PC-3 (cell line): ENCODE data around the gene SIDT1. TPM values are rescaled to one million over a fixed set of nuclear protein-coding genes. Genes with fewer than 3 reads are reported as not detected.
A peak's percentile ranks its signal among the peaks of the same experiment; 100 is the strongest.

ENCODE experiments used
- ATAC-seq: fragments of 200-7000 bp; cut with Tn5 transposase; 2 replicates; pipeline ENCODE4 v1.9.1; 2020; ENCODE audit warnings: mild to moderate bottlenecking, moderate library complexity
- BruUV-seq: library from RNA; stranded (reverse); fragments of 400-500 nt; replicated peaks from 2 replicates; lab custom pipeline; 2021; lab: Mats Ljungman, UMichigan
- CTCF ChIA-PET: fragments of 300-600 bp; sonication (Branson Sonifier 250); formaldehyde crosslinking; loops from one replicate; lab custom pipeline; 2022; ENCODE audit warnings: antibody characterized with exemption; lab: Charles Lee
- POLR2A ChIA-PET: fragments of 300-600 bp; sonication (Branson Sonifier 250); formaldehyde crosslinking; loops from one replicate; lab custom pipeline; 2022; ENCODE audit warnings: antibody characterized with exemption; ENCODE audit not compliant: unreplicated experiment; lab: Charles Lee
- DNase-seq: peaks from one replicate; pipeline ENCODE4 v3.0.0-alpha.2; 2015
- H2AFZ ChIP-seq: fragments of 300-600 bp; sonication (generic); 2 replicates; pipeline ENCODE4 v1.6.0; 2016; ENCODE audit warnings: antibody characterized with exemption, low read length
- H3F3A ChIP-seq: fragments of 300-600 bp; sonication (generic); one replicate; pipeline ENCODE4 v1.6.0; 2017; ENCODE audit warnings: antibody characterized with exemption, low read length, control low read depth, mild to moderate bottlenecking; ENCODE audit not compliant: unreplicated experiment
- H3K27ac ChIP-seq: fragments of 300-600 bp; sonication (generic); 2 replicates; pipeline ENCODE4 v1.5.1; 2016; ENCODE audit warnings: mild to moderate bottlenecking, low read length
- H3K27me3 ChIP-seq: fragments of 300-600 bp; sonication (generic); 2 replicates; pipeline ENCODE4 v1.6.1; 2016; ENCODE audit warnings: low read length, mixed read lengths
- H3K36me3 ChIP-seq: fragments of 300-600 bp; sonication (generic); 2 replicates; pipeline ENCODE4 v1.6.1; 2016; ENCODE audit warnings: low read depth, mixed run types, low read length, mixed read lengths
- H3K4me1 ChIP-seq: fragments of 300-600 bp; sonication (generic); 2 replicates; pipeline ENCODE4 v1.5.1; 2016; ENCODE audit warnings: low read length; ENCODE audit not compliant: insufficient read depth
- H3K4me2 ChIP-seq: fragments of 300-600 bp; sonication (generic); 2 replicates; pipeline ENCODE4 v1.6.0; 2016; ENCODE audit warnings: low read length
- H3K4me3 ChIP-seq: fragments of 300-600 bp; sonication (generic); 2 replicates; pipeline ENCODE4 v1.5.1; 2016; ENCODE audit warnings: mild to moderate bottlenecking, low read length, mixed read lengths
- H3K79me2 ChIP-seq: fragments of 300-600 bp; sonication (generic); 2 replicates; pipeline ENCODE4 v1.6.1; 2017; ENCODE audit warnings: low read length, mixed read lengths
- H3K9ac ChIP-seq: fragments of 300-600 bp; sonication (generic); 2 replicates; pipeline ENCODE4 v1.6.0; 2016; ENCODE audit warnings: mild to moderate bottlenecking, low read length
- H3K9me2 ChIP-seq: fragments of 300-600 bp; sonication (generic); replicated peaks from 2 replicates; pipeline ENCODE4 v1.6.1; 2016; ENCODE audit warnings: mixed run types, low read length, mixed read lengths
- H3K9me3 ChIP-seq: fragments of 300-600 bp; sonication (generic); 2 replicates; pipeline ENCODE4 v1.6.1; 2016; ENCODE audit warnings: low read length, mixed read lengths
- H4K20me1 ChIP-seq: fragments of 300-600 bp; sonication (generic); 2 replicates; pipeline ENCODE4 v1.6.1; 2016; ENCODE audit warnings: low read length, mixed read lengths
- CTCF ChIP-seq: fragments of 300-600 bp; sonication (generic); conservative IDR thresholded peaks from 2 replicates; pipeline ENCODE4 v1.5.1; 2017; ENCODE audit warnings: antibody characterized with exemption, low read depth, mild to moderate bottlenecking, low read length
- EZH2 ChIP-seq: fragments of 300-600 bp; sonication (generic); IDR thresholded peaks from one replicate; pipeline ENCODE4 v1.6.1; 2017; ENCODE audit warnings: antibody characterized with exemption, mild to moderate bottlenecking, low read length; ENCODE audit not compliant: unreplicated experiment
- EZH2phosphoT487 ChIP-seq: fragments of 300-600 bp; sonication (generic); IDR thresholded peaks from 2 replicates; pipeline ENCODE4 v1.6.1; 2018; ENCODE audit warnings: mild to moderate bottlenecking, antibody characterized with exemption, low read length, borderline replicate concordance
- intact Hi-C: fragments of 100-400 bp; cut with micrococcal nuclease; formaldehyde crosslinking; loops from 2 replicates; pipeline ENCODE4 v1.9.0; 2023
- total RNA-seq: library from RNA; depleted of rRNA; stranded (reverse); fragments of >200 nt; gene quantifications from 2 replicates; pipeline ENCODE4 v1.2.3, GENCODE V29; 2014

SIDT1 gene
- total RNA-seq, 1 experiment from 2014 or later: 14.1 TPM

- Histone ChIP-seq H3K4me1 (no peaks in the 10 kb centered on the region), H3K27me3 (no peaks in the 10 kb centered on the region), H4K20me1 (no peaks in the 10 kb centered on the region), H3F3A (no peaks in the 10 kb centered on the region), H3K36me3 (no peaks in the 10 kb centered on the region), H3K9me2 (no peaks in the 10 kb centered on the region), H2AFZ (no peak overlapping the region), H3K4me3 (no peak overlapping the region), H3K27ac (no peak overlapping the region), H3K4me2 (no peak overlapping the region), H3K9me3 (no peaks in the 10 kb centered on the region), H3K9ac (no peak overlapping the region), H3K79me2 (no peaks in the 10 kb centered on the region)
- no peak for TF ChIP-seq EZH2
- TF ChIP-seq CTCF: no peak
- no peak for TF ChIP-seq EZH2phosphoT487
- no TSS peak for BruUV-seq
- ChIA-PET CTCF (no interaction called here), POLR2A (no interaction called here)
- no peak for ATAC-seq
- intact Hi-C loops: no loop called here
- DNase-seq: no peak
Observed at GRCh38 chr3:113615976-113616375, 83.6 kb downstream of the SIDT1 start.

- POLR2A ChIA-PET: no interaction called here
Observed at GRCh38 chr3:113617726-113618125, 85.4 kb downstream of the SIDT1 start.

More at GRCh38 chr3:113617726-113618125, 85.4 kb downstream of the SIDT1 start:
- DNase-seq: peak; percentile 10
- Histone ChIP-seq H3K27ac (no peak overlapping the region), H3K27me3 (no peaks in the 10 kb centered on the region), H3K9me2 (no peaks in the 10 kb centered on the region), H3K4me3 (no peak overlapping the region), H3K79me2 (no peaks in the 10 kb centered on the region), H3K36me3 (no peaks in the 10 kb centered on the region), H3F3A (no peaks in the 10 kb centered on the region), H3K9ac (no peak overlapping the region), H4K20me1 (no peaks in the 10 kb centered on the region), H2AFZ (no peak overlapping the region), H3K9me3 (no peaks in the 10 kb centered on the region), H3K4me2 (no peak overlapping the region), H3K4me1 (no peaks in the 10 kb centered on the region)
- ATAC-seq: no peak
- no peak for TF ChIP-seq CTCF
- no peak for TF ChIP-seq EZH2
- TF ChIP-seq EZH2phosphoT487: no peak
- no TSS peak for BruUV-seq
- CTCF ChIA-PET: no interaction called here
- intact Hi-C loops: no loop called here
